Measurements from ENCODE around the gene CHD5.

CHD5 gene

DNA sequence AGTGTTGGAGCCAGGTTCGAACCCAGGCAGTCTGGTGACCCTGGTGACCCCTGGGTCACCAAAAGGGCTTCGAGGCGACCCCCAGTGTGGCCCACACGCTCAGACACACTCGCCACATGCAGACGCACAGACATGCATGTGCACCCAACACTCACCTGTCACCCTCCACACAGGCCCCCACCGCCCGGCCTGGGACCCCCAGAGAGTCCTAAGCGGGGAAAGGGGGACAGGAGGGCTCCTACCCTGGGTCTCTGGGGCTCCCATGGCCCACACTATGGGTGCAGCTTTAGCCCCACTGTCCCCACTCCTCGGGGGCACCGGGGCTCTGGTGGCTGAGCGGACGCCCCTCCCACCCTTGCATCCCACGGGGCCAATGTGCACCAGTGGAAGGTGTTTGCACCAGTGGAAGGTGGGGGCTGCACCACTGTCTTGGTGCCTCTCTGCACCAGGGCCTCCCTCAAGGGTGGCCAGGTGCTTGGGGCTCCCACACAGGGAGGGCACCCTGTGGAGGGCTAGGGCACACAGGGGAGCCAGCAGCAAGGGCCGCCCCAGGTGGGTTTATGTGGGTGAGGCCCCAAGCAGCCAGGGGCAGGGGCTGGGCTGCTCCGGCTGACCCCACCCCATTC, 9.9 kb downstream of the CHD5 start:
- no peak for TF ChIP-seq ZFP3 (CRISPR knock-in tag; IDR thresholded peaks at IDR 0.05)
- TF ChIP-seq, protein P1, sequence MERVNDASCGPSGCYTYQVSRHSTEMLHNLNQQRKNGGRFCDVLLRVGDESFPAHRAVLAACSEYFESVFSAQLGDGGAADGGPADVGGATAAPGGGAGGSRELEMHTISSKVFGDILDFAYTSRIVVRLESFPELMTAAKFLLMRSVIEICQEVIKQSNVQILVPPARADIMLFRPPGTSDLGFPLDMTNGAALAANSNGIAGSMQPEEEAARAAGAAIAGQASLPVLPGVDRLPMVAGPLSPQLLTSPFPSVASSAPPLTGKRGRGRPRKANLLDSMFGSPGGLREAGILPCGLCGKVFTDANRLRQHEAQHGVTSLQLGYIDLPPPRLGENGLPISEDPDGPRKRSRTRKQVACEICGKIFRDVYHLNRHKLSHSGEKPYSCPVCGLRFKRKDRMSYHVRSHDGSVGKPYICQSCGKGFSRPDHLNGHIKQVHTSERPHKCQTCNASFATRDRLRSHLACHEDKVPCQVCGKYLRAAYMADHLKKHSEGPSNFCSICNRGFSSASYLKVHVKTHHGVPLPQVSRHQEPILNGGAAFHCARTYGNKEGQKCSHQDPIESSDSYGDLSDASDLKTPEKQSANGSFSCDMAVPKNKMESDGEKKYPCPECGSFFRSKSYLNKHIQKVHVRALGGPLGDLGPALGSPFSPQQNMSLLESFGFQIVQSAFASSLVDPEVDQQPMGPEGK (CRISPR knock-in tag; IDR thresholded peaks at IDR 0.05; ENCODE audit: borderline replicate concordance): no peak
- no peak for TF ChIP-seq BACH2 (CRISPR knock-in tag; IDR thresholded peaks at IDR 0.05; ENCODE audit: borderline replicate concordance)
- TF ChIP-seq ISL1 (CRISPR knock-in tag; IDR thresholded peaks at IDR 0.05): no peak
- TF ChIP-seq RARB (CRISPR knock-in tag; IDR thresholded peaks at IDR 0.05): no peak
- no peak for TF ChIP-seq CSDC2 (CRISPR knock-in tag; IDR thresholded peaks at IDR 0.05)
- TF ChIP-seq ESRRG (CRISPR knock-in tag; IDR thresholded peaks at IDR 0.05): no peak
- TF ChIP-seq GLIS3 (CRISPR knock-in tag; IDR thresholded peaks at IDR 0.05): no peak
- TF ChIP-seq, protein P2, sequence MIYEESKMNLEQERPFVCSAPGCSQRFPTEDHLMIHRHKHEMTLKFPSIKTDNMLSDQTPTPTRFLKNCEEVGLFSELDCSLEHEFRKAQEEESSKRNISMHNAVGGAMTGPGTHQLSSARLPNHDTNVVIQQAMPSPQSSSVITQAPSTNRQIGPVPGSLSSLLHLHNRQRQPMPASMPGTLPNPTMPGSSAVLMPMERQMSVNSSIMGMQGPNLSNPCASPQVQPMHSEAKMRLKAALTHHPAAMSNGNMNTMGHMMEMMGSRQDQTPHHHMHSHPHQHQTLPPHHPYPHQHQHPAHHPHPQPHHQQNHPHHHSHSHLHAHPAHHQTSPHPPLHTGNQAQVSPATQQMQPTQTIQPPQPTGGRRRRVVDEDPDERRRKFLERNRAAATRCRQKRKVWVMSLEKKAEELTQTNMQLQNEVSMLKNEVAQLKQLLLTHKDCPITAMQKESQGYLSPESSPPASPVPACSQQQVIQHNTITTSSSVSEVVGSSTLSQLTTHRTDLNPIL (CRISPR knock-in tag; IDR thresholded peaks at IDR 0.05; ENCODE audit: low read depth): no peak
- TF ChIP-seq, protein P3, sequence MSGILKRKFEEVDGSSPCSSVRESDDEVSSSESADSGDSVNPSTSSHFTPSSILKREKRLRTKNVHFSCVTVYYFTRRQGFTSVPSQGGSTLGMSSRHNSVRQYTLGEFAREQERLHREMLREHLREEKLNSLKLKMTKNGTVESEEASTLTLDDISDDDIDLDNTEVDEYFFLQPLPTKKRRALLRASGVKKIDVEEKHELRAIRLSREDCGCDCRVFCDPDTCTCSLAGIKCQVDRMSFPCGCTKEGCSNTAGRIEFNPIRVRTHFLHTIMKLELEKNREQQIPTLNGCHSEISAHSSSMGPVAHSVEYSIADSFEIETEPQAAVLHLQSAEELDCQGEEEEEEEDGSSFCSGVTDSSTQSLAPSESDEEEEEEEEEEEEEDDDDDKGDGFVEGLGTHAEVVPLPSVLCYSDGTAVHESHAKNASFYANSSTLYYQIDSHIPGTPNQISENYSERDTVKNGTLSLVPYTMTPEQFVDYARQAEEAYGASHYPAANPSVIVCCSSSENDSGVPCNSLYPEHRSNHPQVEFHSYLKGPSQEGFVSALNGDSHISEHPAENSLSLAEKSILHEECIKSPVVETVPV (CRISPR knock-in tag; IDR thresholded peaks at IDR 0.05): no peak
- TF ChIP-seq PPARA (CRISPR knock-in tag; IDR thresholded peaks at IDR 0.05; ENCODE audit: borderline replicate concordance): no peak
- no peak for TF ChIP-seq TCF4 (CRISPR knock-in tag; IDR thresholded peaks at IDR 0.05; ENCODE audit: borderline replicate concordance)
- TF ChIP-seq ZNF565 (CRISPR knock-in tag; conservative IDR thresholded peaks at IDR 0.05; ENCODE audit: low read depth): no peak
- no peak for TF ChIP-seq ZNF8 (CRISPR knock-in tag; IDR thresholded peaks at IDR 0.05)

DNA sequence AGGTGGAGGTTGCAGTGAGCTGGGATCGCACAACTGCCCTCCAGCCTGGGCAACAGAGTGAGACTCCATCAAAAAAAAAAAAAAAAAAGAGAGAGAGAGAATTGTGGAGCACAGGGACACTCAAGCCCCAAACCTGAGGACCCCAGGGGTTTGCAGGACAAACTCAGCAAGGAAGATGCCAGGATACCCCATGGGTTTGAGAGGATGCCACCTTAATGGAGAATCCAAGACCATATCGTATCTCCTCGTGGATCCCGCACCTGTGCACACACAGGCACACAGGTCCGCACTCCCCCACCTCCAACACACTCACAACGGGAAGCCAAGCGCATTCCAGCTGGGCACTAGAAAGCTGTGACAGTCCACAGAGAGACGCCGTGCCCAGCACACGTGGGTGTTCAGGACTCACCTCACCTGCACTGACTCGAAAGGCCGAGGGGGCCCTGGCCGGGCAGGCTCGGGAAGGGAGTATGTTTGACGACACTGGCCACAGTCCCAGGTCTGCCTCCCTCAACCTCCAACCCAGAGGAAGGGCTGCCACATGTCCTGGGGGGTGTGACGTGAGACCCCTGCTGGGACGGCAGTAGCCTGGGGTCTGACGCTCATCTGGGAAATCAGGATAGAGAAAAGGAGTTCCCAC, 11.1 kb downstream of the CHD5 start:
- no peak for ATAC-seq
- TF ChIP-seq ESRRG (CRISPR knock-in tag; IDR thresholded peaks at IDR 0.05) (no peak), TCF4 (CRISPR knock-in tag; IDR thresholded peaks at IDR 0.05; ENCODE audit: borderline replicate concordance) (no peak), ZNF565 (CRISPR knock-in tag; conservative IDR thresholded peaks at IDR 0.05; ENCODE audit: low read depth) (no peak), PPARA (CRISPR knock-in tag; IDR thresholded peaks at IDR 0.05; ENCODE audit: borderline replicate concordance) (no peak), TOX (CRISPR knock-in tag; IDR thresholded peaks at IDR 0.05; ENCODE audit: borderline replicate concordance) (no peak), ZNF70 (CRISPR knock-in tag; IDR thresholded peaks at IDR 0.05) (no peak), CSDC2 (CRISPR knock-in tag; IDR thresholded peaks at IDR 0.05) (no peak), ZFP3 (CRISPR knock-in tag; IDR thresholded peaks at IDR 0.05) (no peak), ZNF8 (CRISPR knock-in tag; IDR thresholded peaks at IDR 0.05) (no peak), GLIS3 (CRISPR knock-in tag; IDR thresholded peaks at IDR 0.05) (no peak), RARB (CRISPR knock-in tag; IDR thresholded peaks at IDR 0.05) (no peak), ZC3H10 (CRISPR knock-in tag; IDR thresholded peaks at IDR 0.05) (no peak), ISL1 (CRISPR knock-in tag; IDR thresholded peaks at IDR 0.05) (no peak)
- TF ChIP-seq, protein P2 (CRISPR knock-in tag; IDR thresholded peaks at IDR 0.05; ENCODE audit: low read depth): no peak
- TF ChIP-seq, protein P4, sequence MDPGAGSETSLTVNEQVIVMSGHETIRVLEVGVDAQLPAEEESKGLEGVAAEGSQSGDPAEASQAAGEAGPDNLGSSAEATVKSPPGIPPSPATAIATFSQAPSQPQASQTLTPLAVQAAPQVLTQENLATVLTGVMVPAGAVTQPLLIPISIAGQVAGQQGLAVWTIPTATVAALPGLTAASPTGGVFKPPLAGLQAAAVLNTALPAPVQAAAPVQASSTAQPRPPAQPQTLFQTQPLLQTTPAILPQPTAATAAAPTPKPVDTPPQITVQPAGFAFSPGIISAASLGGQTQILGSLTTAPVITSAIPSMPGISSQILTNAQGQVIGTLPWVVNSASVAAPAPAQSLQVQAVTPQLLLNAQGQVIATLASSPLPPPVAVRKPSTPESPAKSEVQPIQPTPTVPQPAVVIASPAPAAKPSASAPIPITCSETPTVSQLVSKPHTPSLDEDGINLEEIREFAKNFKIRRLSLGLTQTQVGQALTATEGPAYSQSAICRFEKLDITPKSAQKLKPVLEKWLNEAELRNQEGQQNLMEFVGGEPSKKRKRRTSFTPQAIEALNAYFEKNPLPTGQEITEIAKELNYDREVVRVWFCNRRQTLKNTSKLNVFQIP (CRISPR knock-in tag; IDR thresholded peaks at IDR 0.05; ENCODE audit: borderline replicate concordance, low read depth): no peak
- TF ChIP-seq, protein P3 (CRISPR knock-in tag; IDR thresholded peaks at IDR 0.05): no peak
- TF ChIP-seq, protein P1 (CRISPR knock-in tag; IDR thresholded peaks at IDR 0.05; ENCODE audit: borderline replicate concordance): no peak

More for the DNA sequence above, 9.9 kb downstream of the CHD5 start:
- no peak for ATAC-seq

Data from SK-N-SH treated with all-trans-retinoic acid at 6 μM for 48 hours (cell line).